ENCODE data around the gene MYO9A. TPM values are rescaled to one million over a fixed set of nuclear protein-coding genes. Genes with fewer than 3 reads are reported as not detected.

MYO9A gene
- total RNA-seq, 4 donors from 2014 or later, result 71.1 to 96.8 (median 80.8) TPM

- no peak overlapping the region for H3K4me3 ChIP-seq
- H3K27ac ChIP-seq (replicated peaks in 1 of 4), result no peak overlapping the region
- no peak for DNase-seq (ENCODE audit: extremely low spot score)
- peaks cover 0 to 13% (median 9%) of the 10 kb centered on the region in 4 donors for H3K4me1 ChIP-seq
- 48% methylated on average over 2 of the region's 2 CpGs for WGBS
- TF ChIP-seq, protein P1, sequence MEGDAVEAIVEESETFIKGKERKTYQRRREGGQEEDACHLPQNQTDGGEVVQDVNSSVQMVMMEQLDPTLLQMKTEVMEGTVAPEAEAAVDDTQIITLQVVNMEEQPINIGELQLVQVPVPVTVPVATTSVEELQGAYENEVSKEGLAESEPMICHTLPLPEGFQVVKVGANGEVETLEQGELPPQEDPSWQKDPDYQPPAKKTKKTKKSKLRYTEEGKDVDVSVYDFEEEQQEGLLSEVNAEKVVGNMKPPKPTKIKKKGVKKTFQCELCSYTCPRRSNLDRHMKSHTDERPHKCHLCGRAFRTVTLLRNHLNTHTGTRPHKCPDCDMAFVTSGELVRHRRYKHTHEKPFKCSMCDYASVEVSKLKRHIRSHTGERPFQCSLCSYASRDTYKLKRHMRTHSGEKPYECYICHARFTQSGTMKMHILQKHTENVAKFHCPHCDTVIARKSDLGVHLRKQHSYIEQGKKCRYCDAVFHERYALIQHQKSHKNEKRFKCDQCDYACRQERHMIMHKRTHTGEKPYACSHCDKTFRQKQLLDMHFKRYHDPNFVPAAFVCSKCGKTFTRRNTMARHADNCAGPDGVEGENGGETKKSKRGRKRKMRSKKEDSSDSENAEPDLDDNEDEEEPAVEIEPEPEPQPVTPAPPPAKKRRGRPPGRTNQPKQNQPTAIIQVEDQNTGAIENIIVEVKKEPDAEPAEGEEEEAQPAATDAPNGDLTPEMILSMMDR (IDR thresholded peaks at IDR 0.05), result no peak
- TF ChIP-seq EP300 (IDR thresholded peaks at IDR 0.05) (no peak), POLR2AphosphoS5 (IDR thresholded peaks at IDR 0.05) (no peak), POLR2A (IDR thresholded peaks at IDR 0.05; ENCODE audit: low read depth) (no peak)
- no peaks in the 10 kb centered on the region for H3K9me3 ChIP-seq
- peaks cover 0 to 8% (median 0%) of the 10 kb centered on the region in 4 donors for H3K36me3 ChIP-seq
- intact Hi-C loops (cut with DNase I), result no loop called here
- H3K27me3 ChIP-seq, result no peaks in the 10 kb centered on the region
Observed at GRCh38 chr15:72135719-72136118, 17.8 kb upstream of the MYO9A start.

DNA sequence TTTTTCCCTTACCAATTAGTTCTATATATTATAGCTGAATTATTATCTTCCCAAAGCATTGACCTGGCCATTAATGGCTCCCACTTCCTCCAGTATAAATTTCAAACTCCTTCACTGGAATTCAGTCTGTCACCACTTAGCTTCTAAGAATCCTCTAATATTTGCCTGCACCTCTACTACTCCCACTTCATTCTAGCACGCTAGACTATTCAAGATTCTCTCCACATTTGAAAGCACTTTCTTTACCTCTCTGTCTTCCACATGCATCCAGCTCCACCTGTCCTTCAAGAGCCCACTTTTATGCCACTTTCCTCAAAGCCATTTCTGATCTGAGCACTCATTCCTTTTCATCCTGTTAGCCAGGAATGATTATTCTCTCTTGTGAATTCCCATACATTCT is 15.3 kb upstream of the MYO9A start:
- H3K4me3 ChIP-seq, result no peak overlapping the region
- H3K4me1 ChIP-seq, result peaks cover 0 to 13% (median 9%) of the 10 kb centered on the region in 4 donors
- TF ChIP-seq POLR2A (IDR thresholded peaks at IDR 0.05; ENCODE audit: low read depth), result no peak
- TF ChIP-seq POLR2AphosphoS5 (IDR thresholded peaks at IDR 0.05), result no peak
- no peak for TF ChIP-seq EP300 (IDR thresholded peaks at IDR 0.05)
- TF ChIP-seq, protein P1 (IDR thresholded peaks at IDR 0.05), result no peak
- no peaks in the 10 kb centered on the region for H3K36me3 ChIP-seq
- WGBS, result 100% methylated on average over 1 of the region's 1 CpG
- intact Hi-C loops (cut with DNase I), result no loop called here
- no peaks in the 10 kb centered on the region for H3K9me3 ChIP-seq
- H3K27ac ChIP-seq (replicated peaks in 1 of 4), result no peak overlapping the region
- no peaks in the 10 kb centered on the region for H3K27me3 ChIP-seq
- DNase-seq (ENCODE audit: extremely low spot score), result no peak

DNA sequence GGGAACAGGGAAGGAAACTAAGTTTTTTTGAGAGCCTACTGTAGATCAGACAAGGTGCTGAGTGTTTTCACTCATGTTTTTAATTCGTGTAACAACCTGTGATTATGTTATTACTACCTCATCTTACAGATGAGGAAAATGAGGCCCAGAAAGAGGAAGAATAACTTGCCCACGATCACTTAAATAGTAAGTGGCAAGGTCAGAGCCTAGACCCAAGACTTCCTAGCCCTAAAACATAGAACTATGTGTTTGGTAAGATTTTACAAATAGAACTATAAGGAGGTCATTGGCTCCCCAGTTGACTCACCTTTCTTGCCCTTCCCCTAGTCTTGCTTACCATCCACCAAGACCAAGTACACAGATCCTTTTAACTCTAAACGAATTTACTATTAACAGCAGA is 14.0 kb upstream of the MYO9A start:
- Histone ChIP-seq H3K27ac (replicated peaks in 1 of 4) (no peak overlapping the region), H3K4me1 (peaks cover 0 to 13% (median 9%) of the 10 kb centered on the region in 4 donors), H3K9me3 (no peaks in the 10 kb centered on the region), H3K36me3 (no peaks in the 10 kb centered on the region), H3K27me3 (no peaks in the 10 kb centered on the region), H3K4me3 (no peak overlapping the region)
- DNase-seq (ENCODE audit: extremely low spot score), result no peak
- intact Hi-C loops (cut with DNase I), result no loop called here
- no peak for TF ChIP-seq POLR2A (IDR thresholded peaks at IDR 0.05; ENCODE audit: low read depth)
- TF ChIP-seq EP300 (IDR thresholded peaks at IDR 0.05), result no peak
- TF ChIP-seq, protein P1 (IDR thresholded peaks at IDR 0.05), result no peak
- TF ChIP-seq POLR2AphosphoS5 (IDR thresholded peaks at IDR 0.05), result no peak
- 88% methylated on average over 3 of the region's 3 CpGs for WGBS

GRCh38 chr15:72130272-72130671 is 12.3 kb upstream of the MYO9A start:
- no peaks in the 10 kb centered on the region for H3K36me3 ChIP-seq
- H3K4me3 ChIP-seq, result no peak overlapping the region
- H3K9me3 ChIP-seq, result no peaks in the 10 kb centered on the region
- no peaks in the 10 kb centered on the region for H3K4me1 ChIP-seq
- intact Hi-C loops (cut with DNase I), result no loop called here
- DNase-seq (ENCODE audit: extremely low spot score), result no peak
- 100% methylated on average over 4 of the region's 4 CpGs for WGBS
- H3K27ac ChIP-seq (replicated peaks in 1 of 4), result no peak overlapping the region
- no peaks in the 10 kb centered on the region for H3K27me3 ChIP-seq
- no peak for TF ChIP-seq POLR2A (IDR thresholded peaks at IDR 0.05; ENCODE audit: low read depth)
- no peak for TF ChIP-seq POLR2AphosphoS5 (IDR thresholded peaks at IDR 0.05)
- TF ChIP-seq, protein P1 (IDR thresholded peaks at IDR 0.05), result no peak
- TF ChIP-seq EP300 (IDR thresholded peaks at IDR 0.05), result no peak

DNA sequence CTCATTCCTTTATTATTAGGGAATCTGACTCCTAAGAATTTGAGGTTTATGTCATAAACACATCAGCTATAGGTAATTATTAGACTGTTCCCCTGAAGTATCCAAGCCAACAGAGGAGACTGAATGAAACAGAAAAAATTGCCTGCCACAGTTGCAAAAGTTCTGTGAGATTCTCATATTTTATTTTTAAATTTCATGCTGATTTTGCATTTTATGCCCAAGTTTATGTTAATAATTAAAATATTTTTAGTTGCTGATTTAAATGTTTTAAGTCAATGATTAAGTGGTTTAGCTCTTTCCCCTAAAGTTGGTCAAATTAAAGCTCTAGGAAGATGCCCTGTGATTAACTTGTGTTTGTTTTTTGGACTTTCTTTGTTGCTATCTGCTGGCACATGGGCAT is 10.4 kb upstream of the MYO9A start:
- DNase-seq (ENCODE audit: extremely low spot score), result no peak
- no peaks in the 10 kb centered on the region for H3K4me1 ChIP-seq
- H3K4me3 ChIP-seq, result no peak overlapping the region
- H3K9me3 ChIP-seq, result no peaks in the 10 kb centered on the region
- no peaks in the 10 kb centered on the region for H3K36me3 ChIP-seq
- no peak overlapping the region for H3K27ac ChIP-seq (replicated peaks in 1 of 4)
- TF ChIP-seq, protein P1 (IDR thresholded peaks at IDR 0.05), result no peak
- no peak for TF ChIP-seq EP300 (IDR thresholded peaks at IDR 0.05)
- TF ChIP-seq POLR2A (IDR thresholded peaks at IDR 0.05; ENCODE audit: low read depth), result no peak
- TF ChIP-seq POLR2AphosphoS5 (IDR thresholded peaks at IDR 0.05), result no peak
- H3K27me3 ChIP-seq, result no peaks in the 10 kb centered on the region
- intact Hi-C loops (cut with DNase I), result no loop called here
